ES-I3 (cell line): ENCODE data around the gene GGACT.
A peak's percentile ranks its signal among the peaks of the same experiment; 100 is the strongest.

ENCODE experiments used
- H3K36me3 ChIP-seq: 2 replicates; pipeline ENCODE4 v1.6.1; 2013; ENCODE audit warnings: mild to moderate bottlenecking, low read length, control low read depth, moderate library complexity; ENCODE audit not compliant: insufficient read depth
- H3K4me1 ChIP-seq: 2 replicates; pipeline ENCODE4 v1.6.1; 2013; ENCODE audit warnings: mild to moderate bottlenecking, control low read depth, low read length; ENCODE audit not compliant: insufficient read depth
- H3K9ac ChIP-seq: 2 replicates; pipeline ENCODE4 v1.6.1; 2013; ENCODE audit warnings: low read depth, mild to moderate bottlenecking, low read length, moderate library complexity
- H3K9me3 ChIP-seq: 2 replicates; pipeline ENCODE4 v1.6.1; 2013; ENCODE audit warnings: mild to moderate bottlenecking, low read length, moderate library complexity; ENCODE audit not compliant: control insufficient read depth, insufficient read depth

The GGACT gene

DNA sequence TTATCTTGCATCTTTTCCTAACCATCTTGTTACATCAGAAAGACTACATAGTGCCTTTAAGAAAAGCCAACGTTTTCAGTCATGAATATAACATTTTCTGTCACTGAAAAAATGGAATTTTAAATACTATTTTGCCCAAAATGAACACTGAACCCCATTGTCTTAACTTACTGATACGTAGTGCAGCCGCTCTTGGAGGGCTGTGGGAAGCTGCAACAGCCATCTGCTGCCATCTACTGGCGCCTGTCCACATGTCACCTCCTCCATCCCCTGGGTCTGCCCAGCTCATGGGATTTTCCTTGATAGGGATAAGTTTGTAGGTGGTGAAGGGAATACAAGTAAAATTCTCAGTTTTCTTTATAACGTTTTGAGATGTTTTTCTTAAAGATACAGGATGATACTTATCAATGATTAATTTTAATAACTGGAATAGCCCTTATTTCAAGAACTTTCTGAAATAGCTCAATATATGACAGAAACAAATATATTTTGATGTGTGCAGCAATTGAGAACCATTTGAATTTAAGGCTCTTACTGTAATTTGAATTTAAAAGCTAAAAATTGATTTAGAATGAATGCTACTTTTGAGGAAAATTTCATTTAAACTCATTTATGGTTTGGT lies 73.7 kb downstream of the GGACT start:
- H3K9me3 ChIP-seq = no peaks in the 10 kb centered on the region
- no peaks in the 10 kb centered on the region for H3K36me3 ChIP-seq
- H3K9ac ChIP-seq = no peak overlapping the region
- peaks cover 57% of the 10 kb centered on the region for H3K4me1 ChIP-seq

DNA sequence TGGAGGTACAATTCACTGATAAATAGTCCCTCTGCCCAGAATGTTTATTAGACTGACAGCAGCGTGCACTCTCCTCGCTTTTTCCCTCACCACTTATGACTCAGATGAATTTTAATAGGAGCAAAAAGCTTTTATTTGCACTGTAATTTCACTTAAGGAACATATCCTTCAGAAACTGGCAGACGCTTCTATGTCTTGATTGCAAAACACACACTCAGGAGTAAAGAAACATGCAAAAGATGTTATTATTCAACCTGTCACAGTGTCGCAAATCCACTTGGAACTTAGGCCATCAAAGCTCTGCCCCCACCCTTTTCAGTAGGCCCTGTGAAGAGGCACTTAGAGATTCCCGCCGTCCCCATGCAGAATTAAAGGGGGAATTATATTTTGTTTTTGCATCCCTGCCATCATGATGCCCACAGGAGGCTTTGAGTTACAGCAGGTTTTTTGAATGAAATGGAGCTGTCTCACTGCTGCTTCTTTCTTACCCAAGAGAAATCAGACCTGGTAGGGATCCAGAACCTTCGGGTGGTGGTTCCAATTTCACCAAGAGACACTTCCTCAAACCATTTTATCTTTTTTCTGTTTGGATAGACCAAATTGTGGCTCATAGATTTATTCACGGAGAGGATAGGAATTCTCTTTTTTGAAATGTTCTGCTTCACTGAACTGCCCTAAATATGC lies 74.5 kb downstream of the GGACT start:
- no peak overlapping the region for H3K9ac ChIP-seq
- H3K4me1 ChIP-seq = peaks cover 60% of the 10 kb centered on the region

DNA sequence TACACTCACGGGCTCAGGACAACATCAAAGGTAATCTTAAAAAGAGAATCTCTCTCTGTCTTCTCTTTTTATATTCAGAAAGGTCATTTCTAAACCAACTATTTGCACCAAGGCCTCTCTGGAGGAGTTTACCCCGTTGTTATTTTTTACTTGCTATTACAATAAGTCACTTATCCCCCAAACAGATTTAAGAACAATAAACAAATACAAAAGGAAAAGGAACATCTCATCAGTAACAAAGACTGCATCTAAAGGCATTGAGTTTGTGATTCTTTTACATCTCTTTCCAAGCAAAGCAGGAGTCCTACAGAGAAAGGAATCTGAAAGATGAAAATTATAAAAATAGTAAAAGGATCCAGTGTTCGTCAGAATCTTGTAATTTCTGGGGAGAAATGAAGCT lies 75.4 kb downstream of the GGACT start:
- H3K9me3 ChIP-seq = no peaks in the 10 kb centered on the region
- peaks cover 64% of the 10 kb centered on the region for H3K4me1 ChIP-seq
- no peak overlapping the region for H3K9ac ChIP-seq
- no peaks in the 10 kb centered on the region for H3K36me3 ChIP-seq

More for the DNA sequence above, 74.5 kb downstream of the GGACT start:
- Histone ChIP-seq H3K36me3 (no peaks in the 10 kb centered on the region), H3K9me3 (no peaks in the 10 kb centered on the region)

DNA sequence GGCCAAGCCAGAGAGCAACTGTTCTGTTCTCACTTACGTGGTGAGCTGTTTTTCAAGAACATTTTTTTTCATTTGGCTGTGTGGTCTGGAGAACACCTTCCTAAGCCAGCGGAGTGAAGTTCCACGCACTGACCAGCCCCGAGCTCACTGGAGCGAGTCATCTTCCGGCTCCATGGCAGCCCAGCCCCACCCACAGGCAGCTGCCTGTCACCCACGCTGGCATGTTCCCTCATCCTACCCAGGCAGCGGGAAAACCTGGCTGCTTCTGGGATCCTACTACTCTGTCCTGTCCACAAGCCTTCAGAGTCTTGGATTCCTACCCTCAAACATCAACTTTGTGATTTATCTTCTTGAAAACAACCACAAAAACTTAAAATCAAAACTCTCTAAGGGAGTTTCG lies 76.2 kb downstream of the GGACT start:
- Histone ChIP-seq H3K4me1 (peaks cover 58% of the 10 kb centered on the region), H3K36me3 (no peaks in the 10 kb centered on the region), H3K9ac (no peak overlapping the region), H3K9me3 (no peaks in the 10 kb centered on the region)

DNA sequence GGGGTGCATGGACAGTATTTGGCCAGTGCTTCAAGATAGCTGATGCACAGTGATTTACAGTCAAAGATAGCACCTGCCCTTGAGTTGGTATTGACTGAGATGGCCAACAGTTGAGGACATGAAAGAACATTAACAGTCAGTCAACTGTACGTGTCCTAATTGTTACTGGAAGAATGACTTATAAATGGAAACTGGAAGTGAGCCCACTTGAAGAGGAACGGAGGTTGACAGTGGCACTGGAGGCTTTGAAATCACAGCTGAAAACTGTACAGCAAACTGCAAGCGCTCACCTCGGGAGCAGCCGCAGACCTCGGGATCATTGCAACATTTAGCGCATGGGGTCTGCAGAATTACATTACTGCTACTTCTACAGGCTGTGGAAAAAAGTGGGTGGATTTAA lies 77.1 kb downstream of the GGACT start:
- Histone ChIP-seq H3K4me1 (peaks cover 54% of the 10 kb centered on the region), H3K9ac (no peak overlapping the region), H3K9me3 (no peaks in the 10 kb centered on the region), H3K36me3 (no peaks in the 10 kb centered on the region)

DNA sequence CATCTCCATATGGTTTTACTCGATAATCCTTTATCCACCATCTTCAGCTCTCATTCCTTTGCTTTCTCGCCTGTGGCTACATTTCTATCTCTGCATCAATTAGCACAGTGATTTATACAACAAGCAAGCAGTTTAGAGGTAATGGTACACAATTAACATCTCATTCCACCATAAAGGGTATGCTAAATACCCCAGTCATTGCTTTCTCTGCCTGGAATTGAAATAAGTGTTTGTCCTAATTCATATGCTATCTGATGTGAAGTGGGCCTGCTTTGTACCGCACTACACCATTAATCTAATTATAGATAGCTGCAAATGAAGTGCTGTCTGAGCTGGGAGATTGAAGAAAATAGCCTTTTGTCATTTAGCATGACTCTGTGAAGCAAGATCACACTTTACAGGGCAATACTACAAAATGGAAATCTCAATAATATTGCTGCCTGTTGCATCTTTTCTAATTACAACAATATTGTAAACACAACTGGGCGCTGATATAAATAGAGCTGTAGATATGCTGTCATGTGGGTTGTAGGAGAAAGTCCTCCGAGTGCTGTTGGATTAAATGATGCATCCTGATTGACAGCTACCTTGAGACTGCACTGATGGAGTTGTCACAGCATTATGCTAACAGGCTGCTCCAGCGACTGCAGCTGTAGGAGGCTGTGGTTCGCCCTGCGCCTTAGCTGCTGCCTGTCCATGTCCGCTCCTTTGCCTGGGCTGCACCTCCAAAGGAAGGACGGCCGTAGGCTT lies 78.2 kb downstream of the GGACT start:
- Histone ChIP-seq H3K36me3 (no peaks in the 10 kb centered on the region), H3K4me1 (peaks cover 54% of the 10 kb centered on the region), H3K9me3 (no peaks in the 10 kb centered on the region), H3K9ac (peak overlapping the region; percentile 3; the same call in 1 of the 2 replicates)

DNA sequence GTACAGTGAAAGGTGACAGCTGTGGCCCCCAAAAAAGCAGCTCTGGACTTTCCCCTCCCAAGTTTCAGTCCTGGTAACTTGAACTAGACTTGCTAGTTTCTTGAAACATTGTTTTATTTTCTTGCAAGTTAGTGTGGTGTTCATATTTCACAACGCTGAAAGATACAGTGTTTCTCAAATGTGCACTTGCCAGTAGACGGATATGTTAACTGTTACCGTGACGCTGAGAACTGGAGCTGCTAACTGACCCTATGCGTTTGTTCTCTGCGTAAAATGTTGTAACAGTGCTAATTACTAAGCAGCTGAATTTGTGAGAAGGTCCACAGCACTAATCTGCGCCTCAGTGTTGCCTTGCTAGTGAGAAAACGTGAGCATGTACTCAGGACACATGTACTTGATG lies 79.6 kb downstream of the GGACT start:
- H3K4me1 ChIP-seq = peaks cover 47% of the 10 kb centered on the region
- H3K9me3 ChIP-seq = no peaks in the 10 kb centered on the region
- H3K9ac ChIP-seq = no peak overlapping the region
- no peaks in the 10 kb centered on the region for H3K36me3 ChIP-seq

DNA sequence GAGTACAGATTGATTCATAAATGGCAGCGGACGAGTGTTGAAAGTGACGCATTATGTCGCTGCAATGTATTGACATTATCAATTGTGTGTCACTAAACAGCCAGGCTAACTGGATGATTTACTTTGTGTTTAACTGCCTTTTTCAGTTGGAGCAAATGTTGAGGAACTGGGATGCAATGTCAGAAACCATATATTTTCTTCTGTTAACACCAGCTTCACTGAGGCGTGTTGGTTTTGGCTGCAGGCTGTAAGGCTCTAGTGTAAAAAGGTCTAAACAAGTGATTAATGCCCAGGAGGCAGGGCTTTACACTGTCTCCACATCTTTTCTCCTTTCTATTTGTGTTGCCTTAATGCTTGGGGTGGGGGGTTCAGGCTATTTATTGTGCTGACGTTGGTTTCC lies 80.1 kb downstream of the GGACT start:
- Histone ChIP-seq H3K36me3 (no peaks in the 10 kb centered on the region), H3K4me1 (peaks cover 41% of the 10 kb centered on the region), H3K9me3 (no peaks in the 10 kb centered on the region), H3K9ac (no peak overlapping the region)

DNA sequence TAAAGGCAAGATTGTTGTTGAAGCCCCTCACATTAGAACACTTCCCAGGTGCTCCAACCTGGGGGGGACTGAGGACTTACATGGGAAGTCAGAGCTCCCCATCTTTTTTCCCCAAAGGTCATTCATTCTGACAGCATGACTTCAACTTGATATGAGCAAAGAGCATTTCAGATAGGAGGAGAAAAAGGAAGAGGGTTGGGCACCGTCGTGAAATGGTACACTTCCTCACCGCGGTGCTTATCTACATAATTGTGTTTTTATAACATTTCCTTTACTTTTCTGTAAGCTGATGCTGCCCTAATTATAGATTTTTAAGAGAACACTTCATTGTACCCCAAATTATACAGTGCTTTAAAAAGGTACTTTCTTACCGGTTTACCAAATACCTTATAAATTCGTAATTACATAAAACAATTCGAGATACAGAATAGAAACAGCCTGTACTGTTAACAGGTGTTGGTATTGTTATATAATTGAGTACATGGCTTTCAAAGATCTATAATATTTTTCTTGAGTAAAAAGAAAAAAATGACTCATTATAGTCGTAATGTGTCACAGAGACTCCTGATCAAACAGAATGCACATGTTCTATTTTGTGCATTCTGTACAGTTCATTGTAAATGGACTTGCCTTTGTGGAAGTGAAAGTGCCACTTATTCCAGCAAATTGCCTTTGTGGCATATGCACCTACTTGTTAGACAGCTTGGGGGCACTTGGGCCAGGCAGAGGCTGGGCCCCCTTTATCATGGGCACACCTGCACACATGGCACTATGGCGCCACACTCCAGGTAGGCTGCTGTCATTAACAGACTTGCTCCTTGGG lies 81.8 kb downstream of the GGACT start:
- Histone ChIP-seq H3K36me3 (no peaks in the 10 kb centered on the region), H3K9ac (no peak overlapping the region), H3K9me3 (no peaks in the 10 kb centered on the region), H3K4me1 (peaks cover 39% of the 10 kb centered on the region)

DNA sequence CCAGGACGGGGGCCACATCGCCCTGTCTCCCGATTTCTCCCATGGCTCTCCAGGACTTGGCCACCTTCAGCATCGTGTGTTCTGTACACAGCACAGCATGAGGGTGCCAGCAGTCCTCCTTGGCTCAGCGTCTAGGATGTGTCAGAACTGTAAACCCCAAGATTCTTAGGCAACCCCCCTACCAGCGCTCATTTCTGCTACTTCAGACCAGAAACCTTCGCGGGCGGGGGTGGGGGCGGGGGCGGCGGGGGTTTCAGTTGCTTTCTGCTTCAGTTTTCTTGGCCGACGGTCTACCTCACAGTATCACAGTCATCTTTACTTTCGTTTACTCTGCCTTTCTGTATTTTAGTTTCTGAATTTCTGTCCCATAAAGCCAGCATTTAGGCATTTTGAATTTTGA lies 82.4 kb downstream of the GGACT start:
- Histone ChIP-seq H3K9me3 (no peaks in the 10 kb centered on the region), H3K9ac (no peak overlapping the region), H3K4me1 (peaks cover 33% of the 10 kb centered on the region), H3K36me3 (no peaks in the 10 kb centered on the region)

DNA sequence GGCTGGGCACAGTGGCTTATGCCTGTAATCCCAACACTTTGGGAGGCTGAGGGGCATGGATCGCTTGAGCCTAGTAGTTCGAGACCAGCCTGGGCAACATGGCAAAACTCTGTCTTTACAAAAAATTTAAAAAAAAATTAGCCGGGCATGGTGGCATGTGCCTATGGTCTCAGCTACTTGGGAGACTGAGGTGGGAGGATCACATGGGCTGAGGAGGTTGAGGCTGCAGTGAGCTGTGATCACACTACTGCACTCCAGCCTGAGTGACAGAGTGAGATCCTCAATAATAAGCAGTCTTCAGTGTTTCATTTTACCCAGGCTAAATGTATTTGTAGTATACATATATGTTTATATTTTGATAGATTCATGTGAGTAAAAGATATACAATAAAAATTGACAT lies 85.0 kb downstream of the GGACT start:
- H3K9me3 ChIP-seq = no peaks in the 10 kb centered on the region
- H3K9ac ChIP-seq = no peak overlapping the region
- H3K4me1 ChIP-seq = peaks cover 16% of the 10 kb centered on the region
- H3K36me3 ChIP-seq = no peaks in the 10 kb centered on the region

DNA sequence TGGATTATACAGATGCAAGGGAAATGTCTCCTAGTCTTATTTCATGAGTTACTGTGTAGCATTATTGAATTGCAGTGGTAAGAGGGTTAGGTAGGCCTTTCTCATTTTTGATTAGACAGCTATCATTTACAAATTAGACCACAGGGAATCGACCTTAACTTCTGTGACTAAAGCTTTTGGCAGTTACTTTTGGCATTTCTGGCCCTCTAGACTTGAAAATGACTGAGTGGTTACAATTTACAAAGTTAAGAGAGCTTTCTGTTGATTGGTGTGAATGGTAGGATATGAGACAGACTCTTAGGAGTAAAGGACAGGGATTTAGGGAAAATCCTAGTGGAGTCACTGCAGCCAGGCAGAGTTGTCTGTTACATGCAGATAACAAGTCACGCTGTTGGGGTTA lies 86.1 kb downstream of the GGACT start:
- no peak overlapping the region for H3K9ac ChIP-seq
- H3K36me3 ChIP-seq = no peaks in the 10 kb centered on the region
- H3K9me3 ChIP-seq = no peaks in the 10 kb centered on the region
- peaks cover 10% of the 10 kb centered on the region; the same call in 1 of the 2 replicates for H3K4me1 ChIP-seq

DNA sequence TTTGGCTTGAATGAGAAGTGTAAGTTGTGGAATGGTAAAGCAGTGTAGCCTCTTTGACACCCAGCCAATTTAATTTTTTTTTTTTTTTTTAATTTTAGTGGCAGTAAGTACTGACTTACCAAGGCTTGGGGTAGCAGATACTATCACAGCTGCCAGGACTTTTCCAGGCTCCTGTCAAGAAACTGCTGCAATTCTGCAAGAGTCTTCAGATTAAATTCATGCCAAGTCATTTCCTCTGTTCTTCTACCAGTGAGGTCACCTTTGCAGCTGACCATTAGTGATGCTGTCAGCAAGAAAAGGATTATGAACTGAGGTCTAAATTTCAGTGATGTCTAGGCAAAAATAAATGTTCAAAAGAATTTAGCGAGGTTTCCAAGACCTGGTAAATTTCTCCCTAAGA lies 91.2 kb downstream of the GGACT start:
- Histone ChIP-seq H3K9ac (no peak overlapping the region), H3K4me1 (peaks cover 8% of the 10 kb centered on the region; the same call in 1 of the 2 replicates), H3K9me3 (no peaks in the 10 kb centered on the region; the same call in 1 of the 2 replicates), H3K36me3 (no peaks in the 10 kb centered on the region)

DNA sequence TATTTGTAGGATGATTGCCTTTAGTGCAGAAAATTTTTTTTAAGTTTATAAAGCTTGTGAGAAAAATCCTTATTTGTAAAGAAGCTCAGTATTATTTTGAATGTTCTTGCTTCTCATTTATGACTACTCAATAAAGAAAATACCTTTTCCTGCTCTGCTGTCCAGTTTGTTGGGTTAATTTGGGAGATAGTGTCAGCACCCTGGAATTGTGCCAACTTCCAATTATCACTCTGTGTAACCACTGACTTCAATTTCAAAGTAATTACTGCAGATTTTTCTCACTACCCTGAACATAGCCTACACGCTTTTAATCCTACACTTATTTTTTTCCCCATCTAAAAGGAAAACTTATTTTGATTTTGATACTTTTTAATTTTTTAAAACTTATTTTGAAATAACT lies 93.1 kb downstream of the GGACT start:
- no peaks in the 10 kb centered on the region for H3K36me3 ChIP-seq
- no peaks in the 10 kb centered on the region; the same call in 1 of the 2 replicates for H3K9me3 ChIP-seq
- peaks cover 17% of the 10 kb centered on the region for H3K4me1 ChIP-seq
- H3K9ac ChIP-seq = no peak overlapping the region
